Endothelial cell of umbilical vein (primary cell): ENCODE measurements around the gene ARHGAP32. TPM values are rescaled to one million over a fixed set of nuclear protein-coding genes. Genes with fewer than 3 reads are reported as not detected.
A peak's percentile ranks its signal among the peaks of the same experiment; 100 is the strongest.

Source experiments
- BruUV-seq: library from RNA; stranded (reverse); fragments of 400-500 nt; replicated peaks from 2 replicates; lab custom pipeline; 2021; lab: Mats Ljungman, UMichigan
- CTCF ChIA-PET: fragments of 300-600, 350-600 bp; sonication (Branson Sonifier 250); formaldehyde crosslinking; loops from one replicate; lab custom pipeline; 2021; ENCODE audit warnings: antibody characterized with exemption, inconsistent platforms; lab: Charles Lee
- POLR2A ChIA-PET: fragments of 300-600, 350-600 bp; sonication (Branson Sonifier 250); formaldehyde crosslinking; loops from one replicate; lab custom pipeline; 2021; ENCODE audit warnings: antibody characterized with exemption, inconsistent platforms; lab: Charles Lee
- DNase-seq: peaks from one replicate; pipeline ENCODE4 v3.0.0-alpha.2; 2011; ENCODE audit warnings: low read depth, low spot score
- FAIRE-seq: peaks from 2 replicates; lab custom pipeline; 2011; peaks lifted over from hg19 to GRCh38; lab: Jason Lieb, UNC
- H2AFZ ChIP-seq: 2 replicates; pipeline ENCODE4 v1.6.0; 2012; ENCODE audit warnings: low read depth, low read length, control low read depth, inconsistent platforms
- H3K27ac ChIP-seq: 2 replicates; pipeline ENCODE4 v1.5.1; 2011; ENCODE audit warnings: low read depth, mild to moderate bottlenecking, control low read depth, low read length, moderate library complexity; ENCODE audit not compliant: insufficient read depth
- H3K27me3 ChIP-seq, 2 experiments: 2 replicates each; pipeline versions ENCODE4 v1.6.0 to v1.6.1; 2011; ENCODE audit warnings: low read length in 2 of 2, mixed read lengths in 1 of 2; ENCODE audit not compliant: control insufficient read depth in 2 of 2, insufficient read depth in 2 of 2
- H3K36me3 ChIP-seq, 2 experiments: 2 replicates in 1 of 2; 3 replicates in 1 of 2; pipeline ENCODE4 v1.5.1; 2011; ENCODE audit warnings: low read length in 2 of 2, mild to moderate bottlenecking in 1 of 2, moderate library complexity in 1 of 2; ENCODE audit not compliant: control insufficient read depth in 2 of 2, insufficient read depth in 2 of 2; ENCODE audit errors: extremely low read depth in 1 of 2
- H3K4me1 ChIP-seq: 3 replicates; pipeline ENCODE4 v1.5.1; 2011; ENCODE audit warnings: mild to moderate bottlenecking, low read length; ENCODE audit not compliant: control insufficient read depth, insufficient read depth; ENCODE audit errors: extremely low read depth
- H3K4me2 ChIP-seq: 2 replicates; pipeline ENCODE4 v1.6.1; 2011; ENCODE audit warnings: low read length, control low read depth, mixed read lengths; ENCODE audit not compliant: insufficient read depth
- H3K4me3 ChIP-seq, 3 experiments: fragments of 200-600 bp in 1 of 3; sonication (generic), shearing (Covaris generic) in 1 of 3; replicated peaks in 1 of 3; 2 replicates each; pipeline ENCODE4 v1.5.1; 2011 to 2016; ENCODE audit warnings: control low read depth in 3 of 3, low read length in 3 of 3, mild to moderate bottlenecking in 2 of 3, inconsistent platforms in 1 of 3, low read depth in 1 of 3, moderate library complexity in 1 of 3; ENCODE audit not compliant: insufficient read depth in 1 of 3
- H3K79me2 ChIP-seq: 2 replicates; pipeline ENCODE4 v1.6.0; 2012; ENCODE audit warnings: low read length, inconsistent platforms; ENCODE audit not compliant: control insufficient read depth, insufficient read depth
- H3K9ac ChIP-seq: replicated peaks from 2 replicates; pipeline ENCODE3; 2011; ENCODE audit warnings: low read length, control low read depth; ENCODE audit not compliant: insufficient read depth; ENCODE audit errors: extremely low read depth
- H3K9me1 ChIP-seq: replicated peaks from 3 replicates; pipeline ENCODE4 v1.6.0; 2011; ENCODE audit warnings: mild to moderate bottlenecking, low read length; ENCODE audit not compliant: control insufficient read depth, insufficient read depth; ENCODE audit errors: extremely low read depth
- H3K9me3 ChIP-seq: replicated peaks from 2 replicates; pipeline ENCODE4 v1.5.1; 2012; ENCODE audit warnings: low read length, inconsistent platforms; ENCODE audit not compliant: control insufficient read depth, insufficient read depth
- H4K20me1 ChIP-seq: replicated peaks from 2 replicates; pipeline ENCODE3; 2011; ENCODE audit warnings: mild to moderate bottlenecking, low read length; ENCODE audit not compliant: control insufficient read depth, insufficient read depth; ENCODE audit errors: extremely low read depth
- CTCF ChIP-seq, 2 donors: IDR thresholded peaks; 1 replicate in 1 of 2; 2 replicates in 1 of 2; pipeline ENCODE4 v1.5.1; 2011; ENCODE audit warnings: low read length in 2 of 2, mild to moderate bottlenecking in 2 of 2, moderate library complexity in 2 of 2, control low read depth in 1 of 2, inconsistent platforms in 1 of 2, low read depth in 1 of 2; ENCODE audit not compliant: insufficient read depth in 1 of 2; ENCODE audit errors: extremely low read depth in 1 of 2
- EZH2 ChIP-seq: IDR thresholded peaks from 2 replicates; pipeline ENCODE4 v1.6.1; 2012; ENCODE audit warnings: borderline replicate concordance, low read depth, mild to moderate bottlenecking, moderate library complexity, low read length, inconsistent platforms; ENCODE audit not compliant: severe bottlenecking
- FOS ChIP-seq: IDR thresholded peaks from 2 replicates; pipeline ENCODE4 v1.6.1; 2011; ENCODE audit warnings: mild to moderate bottlenecking, low read length, moderate library complexity, borderline replicate concordance; ENCODE audit not compliant: insufficient read depth
- GATA2 ChIP-seq: IDR thresholded peaks from 2 replicates; pipeline ENCODE4 v1.7.0; 2011; ENCODE audit warnings: low read depth, mild to moderate bottlenecking, moderate library complexity, mixed read lengths, low read length; ENCODE audit not compliant: insufficient read length, insufficient read depth
- JUN ChIP-seq: IDR thresholded peaks from 2 replicates; pipeline ENCODE4 v1.6.1; 2011; ENCODE audit warnings: borderline replicate concordance, low read depth; ENCODE audit not compliant: insufficient read length, insufficient read depth
- MAX ChIP-seq: IDR thresholded peaks from 2 replicates; pipeline ENCODE4 v1.6.1; 2011; ENCODE audit not compliant: insufficient read depth, insufficient read length
- MYC ChIP-seq: IDR thresholded peaks from one replicate; pipeline ENCODE4 v1.6.1; 2011; ENCODE audit warnings: mild to moderate bottlenecking, low read depth, low read length
- POLR2A ChIP-seq: IDR thresholded peaks from 2 replicates; pipeline ENCODE4 v1.6.1; 2012; ENCODE audit warnings: low read depth, mild to moderate bottlenecking, control low read depth, low read length
- POLR2AphosphoS5 ChIP-seq: IDR thresholded peaks from 2 replicates; pipeline ENCODE4 v1.6.1; 2012; ENCODE audit warnings: low read depth, mild to moderate bottlenecking, control low read depth, low read length, moderate library complexity; ENCODE audit not compliant: insufficient read depth
- dilution Hi-C: fragments of 300-500 bp; cut with MboI; formaldehyde crosslinking; loops from one replicate; pipeline ENCODE4 v1.15.0; 2019; ENCODE audit warnings: low sequenced_read_pairs; ENCODE audit not compliant: extremely low pct_ligation_motif_present
- intact Hi-C: fragments of 100-400 bp; cut with micrococcal nuclease; formaldehyde crosslinking; loops from one replicate; pipeline ENCODE4 v1.10.0; 2022
- polyA plus RNA-seq, 4 experiments: library from polyadenylated mRNA; depleted of rRNA in 3 of 4; stranded (reverse) in 3 of 4; unstranded in 1 of 4; fragments of >200 nt; gene quantifications; 2 replicates each; pipeline versions ENCODE4 v1.2.1 to v1.2.3, GENCODE V29; 2011 to 2012; ENCODE audit warnings: missing spikeins in 1 of 4
- total RNA-seq: library from RNA; stranded (reverse); gene quantifications from 2 replicates; pipeline ENCODE4 v1.2.3, GENCODE V29; 2021

The ARHGAP32 gene
- total and polyA plus RNA-seq, 2 donors (not counting 3 experiments of a cell fraction or from before 2014, with no cell fraction given) = 3.4 to 9.1 TPM

DNA sequence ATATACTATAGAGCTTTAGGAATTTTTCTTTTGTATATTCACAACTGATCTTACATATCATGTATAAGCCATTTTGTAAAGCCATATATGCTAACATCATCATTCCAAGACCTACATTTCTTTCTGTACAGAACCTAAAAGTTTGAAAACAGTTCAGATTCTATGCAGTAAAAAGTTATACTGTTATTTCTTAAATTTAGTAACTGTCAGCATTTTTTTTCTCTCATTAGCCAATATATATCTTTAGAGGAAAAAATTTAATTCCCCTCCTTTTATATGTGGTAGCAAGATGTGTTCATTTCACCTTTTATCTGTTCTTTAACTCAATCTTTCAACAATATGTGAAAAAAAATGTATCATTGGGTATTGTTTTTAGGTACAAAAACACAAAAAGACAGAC lies 129.0 kb downstream of the ARHGAP32 start:
- H3K4me1 ChIP-seq = peaks cover 10% of the 10 kb centered on the region
- H3K4me2 ChIP-seq = no peak overlapping the region
- TF ChIP-seq JUN (no peak), POLR2A (no peak), GATA2 (no peak), CTCF (IDR thresholded peaks at IDR 0.05; ENCODE audit: extremely low read depth in 1 of 2, insufficient read depth in 1 of 2, low read depth in 1 of 2, low read length in 2 of 2) (no peak), POLR2AphosphoS5 (no peak), FOS (no peak), MYC (no peak), EZH2 (no peak), MAX (no peak)
- no TSS peak for BruUV-seq
- H3K79me2 ChIP-seq = no peaks in the 10 kb centered on the region
- no peaks in the 10 kb centered on the region for H3K36me3 ChIP-seq
- POLR2A ChIA-PET = no interaction called here
- H3K27me3 ChIP-seq = no peaks in the 10 kb centered on the region
- no peak overlapping the region for H2AFZ ChIP-seq
- DNase-seq = no peak
- CTCF ChIA-PET = no interaction called here
- H3K27ac ChIP-seq = no peak overlapping the region
- no peaks in the 10 kb centered on the region for H4K20me1 ChIP-seq
- H3K9ac ChIP-seq = no peak overlapping the region
- peak; percentile 31 for FAIRE-seq
- no peaks in the 10 kb centered on the region for H3K9me3 ChIP-seq
- dilution Hi-C loops (no loop called here), intact Hi-C loops (no loop called here)
- H3K9me1 ChIP-seq = no peaks in the 10 kb centered on the region
- no peak overlapping the region for H3K4me3 ChIP-seq
